ENCODE measurements around the gene TMLHE.

GRCh38 chrX:155643240-155643639 lies 30.5 kb upstream of the TMLHE start:
- no peak for TF ChIP-seq CTCF (conservative IDR thresholded peaks at IDR 0.05; ENCODE audit: low read length)
- TF ChIP-seq EZH2phosphoT487 (IDR thresholded peaks at IDR 0.05; ENCODE audit: borderline replicate concordance), result no peak
